GM23338 (cell line): ENCODE results near the gene SCGB1A1.

Experiments used
- CTCF ChIP-seq, 2 experiments: fragments of 200-600 bp in 1 of 2; sonication (generic) in 1 of 2; conservative IDR thresholded peaks; 2 replicates each; pipeline versions ENCODE4 v1.5.1 to v1.6.1; 2016 to 2017; ENCODE audit warnings: antibody characterized with exemption in 2 of 2, low read depth in 2 of 2, mild to moderate bottlenecking in 2 of 2, moderate library complexity in 1 of 2
- EZH2 ChIP-seq: fragments of 200-600 bp; sonication (generic); IDR thresholded peaks from one replicate; pipeline ENCODE4 v1.8.0; 2017; ENCODE audit warnings: antibody characterized with exemption, mild to moderate bottlenecking, low read depth; ENCODE audit not compliant: unreplicated experiment
- EZH2phosphoT487 ChIP-seq: fragments of 200-600 bp; sonication (generic); IDR thresholded peaks from one replicate; pipeline ENCODE4 v1.8.1; 2018; ENCODE audit warnings: antibody characterized with exemption; ENCODE audit not compliant: unreplicated experiment
- POLR2AphosphoS5 ChIP-seq: IDR thresholded peaks from 2 replicates; pipeline ENCODE4 v1.6.1; 2016; ENCODE audit warnings: antibody characterized with exemption, low read depth
- REST ChIP-seq: IDR thresholded peaks from one replicate; pipeline ENCODE4 v1.6.1; 2018; ENCODE audit warnings: antibody characterized with exemption; ENCODE audit not compliant: unreplicated experiment
- ZNF114 ChIP-seq: fragments of 250-450 bp; sonication (Bioruptor Pico); IDR thresholded peaks from 2 replicates; pipeline ENCODE4 v1.5.0; 2020; ENCODE audit warnings: mild to moderate bottlenecking, moderate library complexity

GRCh38 chr11:62419314-62419929, 589 bp downstream of the SCGB1A1 start:
- TF ChIP-seq EZH2, result no peak
- TF ChIP-seq CTCF (conservative IDR thresholded peaks at IDR 0.05; ENCODE audit: low read depth in 2 of 2), result no peak
- no peak for TF ChIP-seq REST
- no peak for TF ChIP-seq EZH2phosphoT487
- TF ChIP-seq POLR2AphosphoS5, result no peak
- TF ChIP-seq ZNF114, result no peak
